Cardiac fibroblast (primary cell): ENCODE measurements around the gene AOPEP.

ENCODE experiments used
- DNase-seq, 2 donors: peaks; one replicate each; pipeline versions ENCODE4 v3.0.0 to v3.0.0-alpha.2; 2010; ENCODE audit warnings: low read depth in 2 of 2
- H3K4me3 ChIP-seq, 2 donors: replicated peaks in 1 of 2; 1 replicate in 1 of 2; 2 replicates in 1 of 2; pipeline ENCODE4 v1.5.1; 2011; ENCODE audit warnings: low read depth in 2 of 2, low read length in 2 of 2, mild to moderate bottlenecking in 2 of 2, moderate library complexity in 1 of 2
- TF ChIP-seq, protein P1 (sequence below): IDR thresholded peaks from one replicate; pipeline ENCODE4 v1.5.1; 2011; ENCODE audit warnings: low read depth, mild to moderate bottlenecking, low read length, inconsistent platforms

AOPEP gene

DNA sequence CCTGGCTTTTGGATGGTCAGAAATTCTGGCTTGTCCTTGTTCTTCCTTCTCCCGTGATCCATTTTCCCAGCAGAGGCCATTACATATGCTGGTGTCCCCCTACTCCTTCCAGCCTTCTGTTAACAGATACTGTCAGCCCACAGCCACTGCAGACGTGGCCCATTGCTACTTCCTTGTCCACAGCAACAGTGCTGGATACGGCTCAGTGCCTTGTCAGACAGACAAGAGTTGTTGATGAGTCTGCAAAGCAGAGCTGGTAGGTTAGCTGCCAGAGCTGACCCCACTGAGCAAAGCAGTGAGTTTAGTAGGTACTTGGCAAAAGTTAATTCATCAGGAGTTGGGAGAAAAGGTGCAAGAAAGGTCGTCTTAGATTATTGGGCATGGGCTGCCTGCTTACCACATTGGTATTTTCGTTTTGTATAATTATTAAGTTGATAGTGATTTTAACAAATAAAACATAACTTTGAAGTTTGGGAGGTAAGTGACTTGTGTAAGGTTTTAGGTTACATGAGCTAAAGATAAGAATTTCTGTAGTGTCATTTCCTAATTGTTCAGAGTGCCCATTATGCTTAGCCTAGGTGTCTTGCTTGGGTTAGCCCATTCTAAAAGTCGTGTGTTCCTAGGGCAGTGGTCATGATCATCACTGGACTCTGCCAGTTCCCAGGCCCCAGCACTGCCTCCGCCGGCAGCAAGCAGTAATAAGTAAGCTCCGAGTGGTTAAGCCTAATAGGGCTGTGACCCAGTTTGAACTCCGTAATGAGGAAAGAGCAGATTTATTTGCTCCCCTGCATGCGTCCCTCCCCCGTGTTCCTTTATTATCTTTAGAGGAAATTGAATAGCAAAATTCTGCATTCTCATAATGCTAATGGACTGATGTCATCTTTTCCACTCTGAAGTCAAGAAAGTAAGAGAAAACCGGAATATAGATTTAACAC lies 299.0 kb downstream of the AOPEP start:
- DNase-seq = peak; percentile 96

GRCh38 chr9:95026148-95026524 lies 299.6 kb downstream of the AOPEP start:
- TF ChIP-seq, protein P1, sequence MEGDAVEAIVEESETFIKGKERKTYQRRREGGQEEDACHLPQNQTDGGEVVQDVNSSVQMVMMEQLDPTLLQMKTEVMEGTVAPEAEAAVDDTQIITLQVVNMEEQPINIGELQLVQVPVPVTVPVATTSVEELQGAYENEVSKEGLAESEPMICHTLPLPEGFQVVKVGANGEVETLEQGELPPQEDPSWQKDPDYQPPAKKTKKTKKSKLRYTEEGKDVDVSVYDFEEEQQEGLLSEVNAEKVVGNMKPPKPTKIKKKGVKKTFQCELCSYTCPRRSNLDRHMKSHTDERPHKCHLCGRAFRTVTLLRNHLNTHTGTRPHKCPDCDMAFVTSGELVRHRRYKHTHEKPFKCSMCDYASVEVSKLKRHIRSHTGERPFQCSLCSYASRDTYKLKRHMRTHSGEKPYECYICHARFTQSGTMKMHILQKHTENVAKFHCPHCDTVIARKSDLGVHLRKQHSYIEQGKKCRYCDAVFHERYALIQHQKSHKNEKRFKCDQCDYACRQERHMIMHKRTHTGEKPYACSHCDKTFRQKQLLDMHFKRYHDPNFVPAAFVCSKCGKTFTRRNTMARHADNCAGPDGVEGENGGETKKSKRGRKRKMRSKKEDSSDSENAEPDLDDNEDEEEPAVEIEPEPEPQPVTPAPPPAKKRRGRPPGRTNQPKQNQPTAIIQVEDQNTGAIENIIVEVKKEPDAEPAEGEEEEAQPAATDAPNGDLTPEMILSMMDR = no peak
- no peak for DNase-seq
- no peak overlapping the region for H3K4me3 ChIP-seq

More for the DNA sequence above, 299.0 kb downstream of the AOPEP start:
- H3K4me3 ChIP-seq = no peak overlapping the region
- TF ChIP-seq, protein P1 = peak; percentile 63

DNA sequence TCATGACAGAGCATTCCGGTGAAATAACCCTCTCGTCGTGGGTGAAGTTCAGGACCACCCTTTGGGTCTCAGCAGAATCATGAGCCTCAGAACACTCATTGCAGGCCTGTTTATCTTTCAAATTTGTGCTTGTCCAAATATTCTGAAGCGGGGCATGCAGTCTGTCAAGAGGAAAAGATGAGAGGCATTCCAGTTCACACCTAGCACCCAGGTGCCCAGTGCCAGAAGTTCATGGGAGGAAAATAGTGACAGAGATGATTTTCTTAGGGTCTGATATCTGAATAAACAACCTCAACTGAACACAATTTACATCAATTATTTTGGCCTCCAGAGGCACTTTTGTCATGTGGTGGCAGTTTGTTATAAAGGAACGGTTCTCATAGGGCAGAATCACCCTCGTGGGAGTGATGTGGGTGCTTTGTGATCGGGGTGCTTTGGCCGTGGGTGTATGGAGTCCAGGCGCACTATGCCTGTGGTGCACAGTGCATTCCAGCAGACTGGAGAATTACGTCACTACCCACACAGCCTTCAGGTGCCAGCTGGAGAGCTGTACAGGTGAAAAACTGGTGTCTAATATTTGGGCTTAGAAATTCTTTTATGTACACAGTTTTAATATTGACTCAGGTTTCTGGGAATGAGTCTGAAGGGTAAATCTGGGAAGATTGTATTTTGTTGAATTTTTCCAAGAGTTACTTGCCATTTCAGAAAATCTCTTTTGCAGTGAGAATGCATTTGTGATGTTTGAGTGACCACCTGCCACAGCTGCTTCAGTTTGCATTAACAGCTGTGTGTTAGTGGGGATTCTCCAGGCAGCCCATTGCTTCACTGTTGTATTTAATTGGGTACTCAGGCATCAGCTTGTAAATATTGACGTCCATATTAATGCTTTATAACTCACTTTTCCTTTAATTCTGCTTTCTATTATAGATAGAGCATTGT lies 301.7 kb downstream of the AOPEP start:
- TF ChIP-seq, protein P1 = no peak
- no peak overlapping the region for H3K4me3 ChIP-seq
- DNase-seq = no peak

GRCh38 chr9:95028853-95029219 lies 302.3 kb downstream of the AOPEP start:
- TF ChIP-seq, protein P1 = no peak
- no peak for DNase-seq
- no peak overlapping the region for H3K4me3 ChIP-seq

DNA sequence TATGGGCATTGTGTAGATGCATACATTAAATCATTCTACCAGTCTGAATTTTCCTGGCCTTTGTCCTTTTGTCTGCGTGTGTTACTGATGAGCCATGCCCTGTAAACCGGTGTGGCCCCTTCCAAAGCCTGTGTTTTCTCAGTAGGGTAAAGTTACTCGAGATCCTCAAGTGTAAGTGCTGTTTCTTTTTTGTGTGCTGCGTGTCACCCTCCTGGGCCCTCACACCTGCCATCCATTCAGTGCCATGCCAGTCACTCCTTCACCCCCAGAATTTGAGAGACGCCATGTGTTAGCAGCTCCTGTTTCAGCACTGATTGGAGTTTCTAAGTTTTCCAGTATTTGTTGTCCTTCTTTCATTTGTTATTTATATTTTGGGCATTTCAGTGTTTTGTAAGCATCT lies 302.8 kb downstream of the AOPEP start:
- no peak overlapping the region for H3K4me3 ChIP-seq
- no peak for DNase-seq
- TF ChIP-seq, protein P1 = no peak

GRCh38 chr9:95029720-95030119 lies 303.2 kb downstream of the AOPEP start:
- no peak for DNase-seq
- TF ChIP-seq, protein P1 = no peak

More at GRCh38 chr9:95029720-95030119, 303.2 kb downstream of the AOPEP start:
- no peak overlapping the region for H3K4me3 ChIP-seq
